Measurements from ENCODE around the gene ZC3H14.
"Not testable (repeated sequence)": the region's sequence is repeated elsewhere in the genome, so short reads cannot be mapped to it uniquely, and the experiment has no call there.

Gene ZC3H14

GRCh38 chr14:88522393-88522792, 40.4 kb upstream of the ZC3H14 start:
- DNase-seq (ENCODE audit: low spot score): no peak
- no peak for TF ChIP-seq CTCF (IDR thresholded peaks at IDR 0.05; ENCODE audit: extremely low read depth, missing control alignments)

- not testable (repeated sequence) for DNase-seq (ENCODE audit: low spot score)
Measured at GRCh38 chr14:88529889-88530288, 32.9 kb upstream of the ZC3H14 start.

GRCh38 chr14:88533064-88533602, 29.7 kb upstream of the ZC3H14 start:
- no peak for DNase-seq (ENCODE audit: low spot score)
- TF ChIP-seq CTCF (IDR thresholded peaks at IDR 0.05; ENCODE audit: extremely low read depth, missing control alignments): no peak

GRCh38 chr14:88535149-88535548, 27.7 kb upstream of the ZC3H14 start:
- no peak for TF ChIP-seq CTCF (IDR thresholded peaks at IDR 0.05; ENCODE audit: extremely low read depth, missing control alignments)
- no peak for DNase-seq (ENCODE audit: low spot score)

- TF ChIP-seq CTCF (IDR thresholded peaks at IDR 0.05; ENCODE audit: extremely low read depth, missing control alignments): no peak
- no peak for DNase-seq (ENCODE audit: low spot score)
Measured at GRCh38 chr14:88535813-88536212, 27.0 kb upstream of the ZC3H14 start.

- no peak for DNase-seq (ENCODE audit: low spot score)
- TF ChIP-seq CTCF (IDR thresholded peaks at IDR 0.05; ENCODE audit: extremely low read depth, missing control alignments): no peak
Measured at GRCh38 chr14:88541324-88541723, 21.5 kb upstream of the ZC3H14 start.

- no peak for TF ChIP-seq CTCF (IDR thresholded peaks at IDR 0.05; ENCODE audit: extremely low read depth, missing control alignments)
- no peak for DNase-seq (ENCODE audit: low spot score)
Measured at GRCh38 chr14:88542857-88543795, 19.7 kb upstream of the ZC3H14 start.

Measured in GM20000 (cell line).